H1 (cell line): Measurements from ENCODE around the gene PHF3. TPM values are rescaled to one million over a fixed set of nuclear protein-coding genes. Genes with fewer than 3 reads are reported as not detected.

Experiments
- CREB1 ChIP-seq: IDR thresholded peaks from 2 replicates; pipeline ENCODE4 v1.6.1; 2012; ENCODE audit warnings: inconsistent platforms
- HDAC2 ChIP-seq, 2 experiments: fragments of 300-600 bp in 1 of 2; sonication (generic) in 1 of 2; IDR thresholded peaks; 2 replicates each; pipeline ENCODE4 v1.6.1; 2011 to 2012; ENCODE audit warnings: low read depth in 2 of 2, low read length in 2 of 2, mild to moderate bottlenecking in 2 of 2, moderate library complexity in 2 of 2, borderline replicate concordance in 1 of 2, inconsistent platforms in 1 of 2
- KDM4A ChIP-seq: IDR thresholded peaks from one replicate; pipeline ENCODE4 v1.7.1; 2012; ENCODE audit warnings: low read depth, mild to moderate bottlenecking, moderate library complexity, low read length, inconsistent platforms; ENCODE audit not compliant: severe bottlenecking
- KDM5A ChIP-seq: fragments of 200-600 bp; IDR thresholded peaks from 2 replicates; pipeline ENCODE4 v1.7.1; 2012; ENCODE audit warnings: mild to moderate bottlenecking, low read length, inconsistent platforms, mixed read lengths
- PHF8 ChIP-seq: fragments of 200-600 bp; sonication (generic); conservative IDR thresholded peaks from 2 replicates; pipeline ENCODE4 v1.7.1; 2012; ENCODE audit warnings: low read depth, mild to moderate bottlenecking, inconsistent platforms, low read length, moderate library complexity
- POLR2AphosphoS5 ChIP-seq: IDR thresholded peaks from 2 replicates; pipeline ENCODE4 v1.6.1; 2011; ENCODE audit warnings: low read depth, low read length
- RAD21 ChIP-seq, 2 experiments: IDR thresholded peaks in 1 of 2; conservative IDR thresholded peaks in 1 of 2; 2 replicates each; pipeline ENCODE4 v1.6.1; 2011; ENCODE audit warnings: low read depth in 2 of 2, low read length in 2 of 2, improper control_type of control experiment in 1 of 2, inconsistent platforms in 1 of 2, mild to moderate bottlenecking in 1 of 2, moderate library complexity in 1 of 2
- RNF2 ChIP-seq: fragments of 200-900, 300-1000 bp; sonication (generic); IDR thresholded peaks from 2 replicates; pipeline ENCODE4 v1.7.1; 2016; ENCODE audit warnings: borderline replicate concordance, low read depth, mild to moderate bottlenecking, antibody characterized with exemption, low read length; ENCODE audit not compliant: poor library complexity, severe bottlenecking; ENCODE audit errors: missing control alignments
- SIX5 ChIP-seq: IDR thresholded peaks from 2 replicates; pipeline ENCODE4 v1.6.1; 2011; ENCODE audit warnings: mild to moderate bottlenecking, low read depth, low read length
- SP2 ChIP-seq: IDR thresholded peaks from 2 replicates; pipeline ENCODE4 v1.6.1; 2012; ENCODE audit warnings: mild to moderate bottlenecking, low read length, inconsistent platforms
- TEAD4 ChIP-seq: IDR thresholded peaks from 2 replicates; pipeline ENCODE4 v1.6.1; 2012; ENCODE audit warnings: low read depth, low read length, inconsistent platforms, mixed read lengths
- polyA plus RNA-seq, 7 experiments: library from polyadenylated mRNA; depleted of rRNA in 3 of 7; stranded (reverse) in 5 of 7; unstranded in 2 of 7; fragments of >200 nt in 5 of 7; fragments of 200-250 nt in 2 of 7; gene quantifications; 1 replicate in 5 of 7; 2 replicates in 1 of 7; 4 replicates in 1 of 7; pipeline versions ENCODE4 v1.2.1 to v1.2.3, GENCODE V29; 2011 to 2013; ENCODE audit warnings: missing spikeins in 2 of 7, mixed read lengths in 2 of 7
- total RNA-seq: library from RNA; stranded (reverse); fragmentation: NEBNext Ultra II Directional; extraction: Animal tissue kit (Norgen Biotek cat#: 25700); gene quantifications from 2 replicates; pipeline ENCODE4 v1.2.1, GENCODE V29; 2021

Gene PHF3
- total and polyA plus RNA-seq, 2 of the 8 experiments (the other 6 are each of a cell fraction or from before 2014, with no cell fraction given), result 10.1 to 69.3 TPM

DNA sequence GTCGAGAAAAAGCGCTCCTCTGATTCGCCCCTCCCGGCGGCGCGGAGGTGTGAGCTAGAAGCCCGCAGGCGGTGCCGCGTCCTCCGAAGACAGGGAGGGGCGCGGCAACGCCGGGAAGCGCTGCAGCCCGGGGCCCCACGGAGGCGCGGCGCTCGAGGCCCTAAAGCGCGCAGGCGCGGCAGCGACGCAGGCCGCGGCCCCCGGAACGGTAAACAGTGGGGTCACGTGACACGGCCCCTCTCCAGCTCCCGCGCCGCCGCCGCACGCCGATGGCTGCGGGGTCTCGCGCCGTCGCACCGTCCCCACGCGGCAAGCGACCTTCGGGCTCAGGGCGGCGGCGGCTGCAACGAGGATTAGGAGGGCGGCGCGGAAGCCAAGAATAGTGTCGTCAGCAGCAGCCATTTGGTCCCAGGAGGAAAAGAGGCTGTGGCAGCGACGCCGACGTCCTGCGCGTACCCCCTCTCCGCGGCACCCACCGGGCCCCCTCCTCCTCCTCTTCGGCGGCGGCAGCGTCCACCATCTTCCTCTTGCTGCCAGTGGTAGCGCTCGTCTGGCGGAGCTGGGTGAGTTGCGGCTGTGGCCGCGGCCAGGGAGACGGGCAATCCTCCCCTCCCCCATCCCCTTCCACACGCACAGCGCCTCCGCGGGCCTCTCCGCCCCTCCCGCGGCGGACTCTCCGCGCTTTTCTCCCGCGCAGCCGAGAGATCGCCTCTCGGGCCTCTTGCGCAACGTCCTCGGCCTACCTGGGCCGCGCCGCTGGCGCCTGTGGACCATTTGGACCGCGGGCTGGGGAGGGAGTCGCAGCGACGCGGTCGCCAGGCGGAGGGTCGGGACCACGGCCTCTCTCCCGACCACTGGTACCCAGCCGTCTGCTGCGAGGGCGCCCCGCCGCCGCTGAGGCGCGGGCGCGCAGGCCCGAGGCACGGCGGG is at the start of gene PHF3 (continued):
- TF ChIP-seq POLR2AphosphoS5, result peak; percentile 89
- TF ChIP-seq SIX5, result no peak
- no peak for TF ChIP-seq RNF2
- no peak for TF ChIP-seq TEAD4
- TF ChIP-seq PHF8, result peak; percentile 83
- no peak; a peak in 1 of 4 replicates for TF ChIP-seq HDAC2 (IDR thresholded peaks at IDR 0.05; ENCODE audit: borderline replicate concordance in 1 of 2, low read depth in 2 of 2, low read length in 2 of 2)
- TF ChIP-seq KDM4A, result peak; percentile 77
- no peak for TF ChIP-seq RAD21 (IDR thresholded peaks at IDR 0.05 in 1 of 2, conservative IDR thresholded peaks at IDR 0.05 in 1 of 2; ENCODE audit: low read depth in 2 of 2, low read length in 2 of 2)
- peak; percentile 55 for TF ChIP-seq CREB1
- no peak for TF ChIP-seq SP2
- TF ChIP-seq KDM5A, result no peak
- TF ChIP-seq, all 59 proteins: peak for 25
